Measurements from ENCODE around the gene USP6NL. TPM values are rescaled to one million over a fixed set of nuclear protein-coding genes. Genes with fewer than 3 reads are reported as not detected.
A peak's percentile ranks its signal among the peaks of the same experiment; 100 is the strongest.

The USP6NL gene
- total and polyA plus RNA-seq, 2 of the 8 experiments (the other 6 are each of a cell fraction or from before 2014, with no cell fraction given) = 10.9 to 28.8 TPM

DNA sequence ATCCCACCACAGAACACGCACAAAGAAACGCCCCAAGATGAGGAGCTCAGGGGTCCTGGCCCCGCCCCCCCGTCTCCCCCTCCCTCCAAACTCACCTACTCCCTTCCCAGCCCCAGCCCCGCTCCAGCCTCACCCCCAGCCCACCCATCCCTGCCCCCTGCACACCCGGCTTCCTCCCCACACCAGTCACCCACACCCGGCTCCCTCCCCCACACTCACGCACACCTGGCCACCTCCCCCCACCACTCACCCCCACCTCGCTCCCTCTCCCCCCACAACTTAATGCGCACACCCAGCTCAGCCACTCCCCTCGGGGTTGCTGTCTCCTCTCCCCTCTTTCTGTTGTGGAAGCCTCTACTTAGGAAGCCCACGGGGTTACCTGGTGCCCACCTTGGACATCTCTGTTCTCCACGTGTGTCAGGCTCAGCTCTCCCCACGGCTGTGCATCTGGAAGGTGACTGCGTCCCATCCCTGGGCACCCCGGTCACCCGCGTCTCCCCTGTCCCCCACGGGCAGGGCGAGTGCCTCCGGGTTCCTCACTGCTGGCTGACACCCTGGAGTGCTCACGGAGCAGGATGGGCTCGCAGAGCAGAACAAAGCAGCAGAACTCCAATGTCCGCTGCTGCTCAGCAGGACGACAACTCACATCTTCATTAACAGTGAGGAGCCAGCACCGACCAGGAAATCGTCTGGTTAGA, 166.8 kb downstream of the USP6NL start:
- Histone ChIP-seq H4K8ac (ENCODE audit: extremely low read depth, insufficient read depth, low read length) (no peak overlapping the region; the same call in 1 of the 2 replicates), H2BK12ac (ENCODE audit: low read depth, low read length) (peak overlapping the region; percentile 44; the same call in 1 of the 2 replicates), H3K4me2 (ENCODE audit: insufficient read depth in 1 of 2, low read depth in 2 of 2, low read length in 2 of 2) (peak overlapping the region in 1 of 2 experiments; percentile 13; a peak in 1 of 4 replicates), H3K23ac (ENCODE audit: insufficient read length) (no peak overlapping the region), H3K4ac (replicated peaks; ENCODE audit: insufficient read length, low read depth, low read length) (no peak overlapping the region), H4K20me1 (replicated peaks in 1 of 2; ENCODE audit: control insufficient read depth in 1 of 2, insufficient read depth in 2 of 2, low read length in 2 of 2) (no peaks in the 10 kb centered on the region), H3K79me1 (ENCODE audit: low read depth, low read length) (no peaks in the 10 kb centered on the region), H4K5ac (ENCODE audit: insufficient read length, low read depth, low read length) (no peak overlapping the region), H3K56ac (replicated peaks; ENCODE audit: insufficient read length, low read depth, low read length) (no peak overlapping the region), H3K4me1 (replicated peaks in 1 of 4; ENCODE audit: control insufficient read depth in 3 of 4, insufficient read depth in 4 of 4, low read length in 3 of 4) (peaks cover 0 to 15% (median 6%) of the 10 kb centered on the region in 4 experiments; a peak in 4 of 7 replicates), H3K79me2 (ENCODE audit: control insufficient read depth in 1 of 2, insufficient read depth in 2 of 2, low read length in 2 of 2) (no peaks in the 10 kb centered on the region), H3K23me2 (ENCODE audit: low read depth, low read length) (no peaks in the 10 kb centered on the region), H3K9ac (replicated peaks in 1 of 4; ENCODE audit: extremely low read depth in 1 of 4, low read depth in 3 of 4, low read length in 3 of 4) (no peak overlapping the region; a peak in 1 of 7 replicates), H3K4me3 (ENCODE audit: extremely low read depth in 1 of 4, insufficient read depth in 2 of 4, low read depth in 3 of 4, low read length in 4 of 4) (no peak overlapping the region), H2AFZ (ENCODE audit: low read length) (peak overlapping the region; percentile 13; the same call in 1 of the 2 replicates), H3K9me3 (ENCODE audit: insufficient read depth in 2 of 2, low read depth in 1 of 2, low read length in 1 of 2) (no peaks in the 10 kb centered on the region), H3K18ac (ENCODE audit: extremely low read depth, low read length) (peak overlapping the region; percentile 76; the same call in 1 of the 2 replicates), H3K36me3 (ENCODE audit: control insufficient read depth in 2 of 4, insufficient read depth in 4 of 4, low read length in 3 of 4) (no peaks in the 10 kb centered on the region), H2BK15ac (ENCODE audit: low read length) (no peak overlapping the region; the same call in 1 of the 2 replicates), H3K14ac (ENCODE audit: insufficient read length) (no peak overlapping the region), H3K27ac (ENCODE audit: low read depth, low read length) (no peak overlapping the region), H4K91ac (replicated peaks; ENCODE audit: insufficient read length, low read length) (peak overlapping the region; percentile 4), H3K27me3 (replicated peaks in 1 of 4; ENCODE audit: control insufficient read depth in 3 of 4, extremely low read depth in 1 of 4, insufficient read depth in 3 of 4, low read length in 3 of 4) (0 out of 7 replicates have a peak, but pooled peaks cover 0 to 2% (median 0%) of the 10 kb centered on the region in 4 experiments), H2BK5ac (ENCODE audit: low read depth, low read length) (0 out of 2 replicates have a peak overlapping the region, but pooled peaks have one; percentile 49), H2BK20ac (ENCODE audit: low read length) (0 out of 2 replicates have a peak overlapping the region, but pooled peaks have one; percentile 80), H2AK5ac (ENCODE audit: low read depth, low read length) (no peak overlapping the region), H2BK120ac (replicated peaks; ENCODE audit: low read depth, low read length) (no peak overlapping the region)
- CTCF ChIA-PET (ENCODE audit: partially characterized antibody) = interaction anchor here (0.7 to 1.9 kb wide), 5 partner anchors 11 to 29 kb away, joined by 3 to 6 read pairs (median 4); no protein-coding TSS in a partner anchor
- FAIRE-seq (no peak), DNase-seq (ENCODE audit: low read depth in 1 of 2, low spot score in 2 of 2) (peak in 1 of 2 experiments; percentile 41)
- POLR2A ChIA-PET (ENCODE audit: partially characterized antibody) = interaction anchor here (1.2 kb wide), 1 partner anchor 10 kb away, joined by 3 read pairs; no protein-coding TSS in a partner anchor
- WGBS, 2 experiments (ENCODE audit: extremely low coverage in 1 of 2, insufficient coverage in 1 of 2, insufficient read length in 1 of 2, insufficient replicate concordance in 2 of 2, low coverage in 1 of 2, low lambda C conversion rate in 2 of 2, missing lambda C conversion rate in 1 of 2) = 79% methylated on average over 19 of the region's 27 CpGs; no CpG with 5 or more reads in 1 of the 2 experiments
- TF ChIP-seq BRCA1 (IDR thresholded peaks at IDR 0.05; ENCODE audit: low read depth, low read length) (no peak), BACH1 (IDR thresholded peaks at IDR 0.05; ENCODE audit: low read length) (no peak), TAF7 (optimal IDR thresholded peaks at IDR 0.05; ENCODE audit: borderline replicate concordance, low read depth, low read length) (no peak), RNF2 (IDR thresholded peaks at IDR 0.05; ENCODE audit: borderline replicate concordance, low read depth, low read length, missing control alignments, poor library complexity, severe bottlenecking) (no peak), ASH2L (IDR thresholded peaks at IDR 0.05; ENCODE audit: low read length) (no peak), KDM1A (IDR thresholded peaks at IDR 0.05; ENCODE audit: borderline replicate concordance, low read length) (no peak), CBX8 (IDR thresholded peaks at IDR 0.05; ENCODE audit: borderline replicate concordance, low read depth, low read length) (no peak), ATF3 (IDR thresholded peaks at IDR 0.05; ENCODE audit: insufficient read depth, low read depth, low read length) (no peak), JUND (IDR thresholded peaks at IDR 0.05; ENCODE audit: low read length) (no peak), SP1 (IDR thresholded peaks at IDR 0.05; ENCODE audit: low read depth, low read length) (no peak), PHF8 (conservative IDR thresholded peaks at IDR 0.05; ENCODE audit: low read depth, low read length) (no peak)
